GM18861 (cell line): ENCODE data around the gene SPAG16.
"Not testable (repeated sequence)": the region's sequence is repeated elsewhere in the genome, so short reads cannot be mapped to it uniquely, and the experiment has no call there.

Source experiments
- ATAC-seq: cut with Tn5 transposase; IDR thresholded peaks from one replicate; pipeline ENCODE4 v1.9.1; 2021; ENCODE audit not compliant: unreplicated experiment

Gene SPAG16

DNA sequence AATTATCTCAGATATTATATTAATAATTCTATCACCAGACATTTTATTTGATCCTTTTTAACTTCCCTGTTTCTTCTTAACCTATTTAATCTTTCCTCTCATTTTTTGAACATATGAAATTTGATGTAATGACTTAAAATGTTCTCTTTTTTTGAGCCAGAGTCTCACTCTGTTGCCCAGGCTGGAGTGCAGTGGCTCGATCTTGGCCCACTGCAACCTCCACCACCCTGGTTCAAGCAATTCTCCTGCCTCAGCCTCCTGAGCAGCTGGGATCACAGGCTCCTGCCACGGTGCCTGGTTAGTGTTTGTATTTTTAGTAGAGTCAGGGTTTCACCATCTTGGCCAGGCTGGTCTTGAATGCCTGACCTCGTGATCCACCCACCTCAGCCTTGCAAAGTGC lies 404.6 kb downstream of the SPAG16 start:
- ATAC-seq, result not testable (repeated sequence)

DNA sequence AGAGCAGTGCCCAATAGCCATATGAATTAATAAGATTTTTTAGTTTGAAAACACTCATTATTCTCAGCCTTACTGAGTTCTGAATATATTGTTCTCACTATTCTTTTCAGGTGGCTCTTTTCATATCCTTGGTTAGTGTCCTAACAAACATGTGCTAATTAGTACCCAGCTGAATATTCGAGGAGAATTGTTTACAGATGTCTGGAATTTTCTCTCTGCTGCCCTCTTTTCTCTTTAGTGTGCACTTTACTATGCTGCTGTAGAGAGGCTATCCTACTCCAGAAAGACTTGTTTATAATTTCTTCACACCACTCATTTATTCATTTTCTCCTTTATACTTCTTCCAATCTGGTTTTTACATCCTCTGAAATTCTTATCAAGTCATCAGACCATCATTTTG lies 405.3 kb downstream of the SPAG16 start:
- no peak for ATAC-seq

DNA sequence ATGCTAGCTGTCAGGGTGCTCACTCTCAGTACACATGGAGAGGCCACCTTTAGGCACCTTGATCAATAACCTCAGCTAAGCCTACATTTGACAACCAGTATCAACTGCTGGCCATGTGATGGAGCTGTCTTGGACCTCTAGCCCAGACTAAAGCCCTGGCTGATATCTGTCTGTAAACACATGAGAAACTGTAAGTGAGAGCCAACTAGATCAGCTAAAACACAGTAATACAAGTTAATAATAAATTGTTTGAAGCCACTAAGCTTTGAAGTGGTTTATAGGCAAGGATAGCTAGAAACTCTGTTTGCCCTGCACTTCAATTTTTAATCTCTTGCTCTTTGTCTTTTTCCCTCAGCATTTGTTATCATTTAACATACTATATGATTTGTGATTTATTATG lies 407.1 kb downstream of the SPAG16 start:
- ATAC-seq, result peak; percentile 64

DNA sequence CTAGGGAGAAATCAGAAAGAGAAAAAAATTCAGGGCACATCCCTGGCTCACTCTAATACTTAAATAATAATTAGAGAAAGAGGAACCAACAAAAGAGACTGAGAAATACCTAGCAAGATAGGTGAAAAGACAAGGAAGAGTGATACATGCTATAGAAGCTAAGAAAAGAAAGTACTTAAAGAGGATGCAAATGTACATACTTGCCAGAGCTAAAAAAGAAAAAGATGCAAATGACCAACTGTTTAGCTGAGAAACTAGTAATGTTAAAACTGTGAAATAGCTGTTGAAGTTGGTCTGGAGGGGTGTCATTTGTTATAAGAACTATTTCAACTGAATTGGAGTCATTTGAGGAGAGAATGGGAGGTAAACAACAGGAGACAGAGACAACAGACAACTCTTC lies 412.2 kb downstream of the SPAG16 start:
- peak; percentile 51 for ATAC-seq

DNA sequence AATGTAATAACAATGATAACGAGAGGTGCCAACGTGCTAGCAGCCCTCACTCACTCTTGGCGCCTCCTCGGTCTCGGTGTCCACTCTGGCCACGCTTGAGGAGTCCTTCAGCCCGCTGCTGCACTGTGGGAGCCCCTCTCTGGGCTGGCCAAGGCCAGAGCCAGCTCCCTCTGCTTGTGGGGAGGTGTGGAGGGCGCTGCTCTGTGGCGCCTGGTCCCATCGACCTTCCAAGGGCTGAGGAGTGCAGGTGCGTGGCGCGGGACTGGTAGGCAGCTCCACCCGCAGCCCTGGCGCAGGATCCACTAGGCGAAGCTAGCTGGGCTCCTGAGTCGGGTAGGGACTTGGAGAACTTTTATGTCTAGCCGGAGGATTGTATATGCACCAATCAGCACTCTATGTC lies 417.1 kb downstream of the SPAG16 start:
- not testable (repeated sequence) for ATAC-seq

DNA sequence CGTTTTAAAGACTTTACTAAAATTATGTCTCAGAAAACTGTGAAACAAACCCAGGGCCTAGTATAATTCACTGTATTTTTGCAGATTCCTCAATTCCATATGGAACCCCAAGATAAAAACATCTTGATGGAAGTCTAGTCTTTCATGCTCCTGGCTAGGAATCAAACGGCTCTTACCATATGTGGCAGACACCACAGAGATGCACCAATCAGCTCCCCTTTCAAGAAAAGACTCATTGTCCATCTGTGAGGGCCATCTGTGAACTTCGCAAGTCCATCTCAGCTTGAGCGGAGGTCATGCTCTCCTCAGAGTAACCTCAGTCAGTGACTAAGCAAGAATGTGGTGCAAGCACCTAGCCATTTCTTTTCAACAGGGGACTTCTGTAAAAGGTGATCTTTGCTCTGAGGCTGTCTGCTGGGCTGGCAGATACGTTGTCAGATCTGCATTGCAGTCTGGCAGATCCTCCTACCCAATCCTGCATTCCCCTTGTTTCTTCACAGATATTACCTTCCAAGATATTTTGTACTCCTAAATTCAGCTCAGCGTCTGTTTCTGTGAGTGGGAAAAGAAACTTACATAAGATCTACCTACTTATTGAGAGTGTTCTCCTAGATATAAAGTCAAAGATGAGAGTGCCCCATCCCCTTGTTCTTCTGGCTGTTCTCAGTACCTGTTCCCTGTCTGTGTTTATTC lies 419.3 kb downstream of the SPAG16 start:
- no peak for ATAC-seq

DNA sequence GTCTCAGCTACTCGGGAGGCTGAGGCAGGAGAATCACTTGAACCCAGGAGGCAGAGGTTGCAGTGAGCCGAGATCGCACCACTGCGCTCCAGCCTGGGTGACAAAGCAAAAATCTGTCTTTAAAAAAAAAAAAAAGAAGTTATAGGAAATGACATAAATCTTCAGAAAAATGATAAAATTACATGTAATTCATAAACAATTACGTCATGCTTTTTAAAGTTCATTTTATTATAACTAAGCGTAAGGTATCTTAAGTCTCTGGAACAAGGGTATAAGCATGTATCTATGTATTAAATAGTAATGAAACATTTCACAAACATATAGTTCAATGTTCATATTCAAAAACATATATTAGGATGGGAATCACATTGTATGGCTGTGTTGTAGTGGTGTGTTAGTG lies 425.9 kb downstream of the SPAG16 start:
- ATAC-seq, result no peak

DNA sequence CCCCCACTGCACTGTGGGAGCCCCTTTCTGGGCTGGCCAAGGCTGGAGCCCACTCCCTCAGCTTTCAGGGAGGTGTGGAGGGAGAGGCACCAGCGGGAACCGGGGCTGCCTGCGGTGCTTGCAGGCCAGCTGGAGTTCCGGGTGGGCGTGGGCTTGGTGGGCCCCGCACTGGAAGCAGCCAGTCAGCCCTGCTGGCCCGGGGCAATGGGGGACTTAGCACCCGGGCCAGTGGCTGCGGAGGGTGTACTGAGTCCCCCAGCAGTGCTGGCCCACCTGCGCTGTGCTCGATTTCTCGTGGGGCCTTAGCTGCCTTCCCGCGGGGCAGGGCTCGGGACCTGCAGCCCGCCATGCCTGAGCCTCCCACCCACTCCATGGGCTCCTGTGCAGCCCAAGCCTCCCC lies 434.1 kb downstream of the SPAG16 start:
- not testable (repeated sequence) for ATAC-seq

DNA sequence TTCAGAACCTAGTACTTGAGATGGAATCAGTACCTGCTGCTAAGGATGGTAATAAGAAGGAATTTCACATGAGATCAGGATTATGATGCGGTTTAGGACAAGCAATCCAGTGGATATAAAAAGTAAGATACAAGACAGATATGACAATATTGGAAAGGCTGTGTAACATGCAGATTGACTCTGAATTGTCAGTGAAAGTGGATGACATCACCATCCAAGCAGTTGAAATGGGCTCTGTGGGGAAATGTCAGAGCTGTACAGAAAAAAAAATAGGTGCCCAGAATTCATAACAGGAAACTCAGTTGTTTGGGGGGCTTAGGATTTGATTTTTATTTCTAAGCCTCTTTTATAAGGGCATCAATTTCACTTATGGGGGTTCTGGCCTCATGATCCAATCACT lies 438.3 kb downstream of the SPAG16 start:
- no peak for ATAC-seq

DNA sequence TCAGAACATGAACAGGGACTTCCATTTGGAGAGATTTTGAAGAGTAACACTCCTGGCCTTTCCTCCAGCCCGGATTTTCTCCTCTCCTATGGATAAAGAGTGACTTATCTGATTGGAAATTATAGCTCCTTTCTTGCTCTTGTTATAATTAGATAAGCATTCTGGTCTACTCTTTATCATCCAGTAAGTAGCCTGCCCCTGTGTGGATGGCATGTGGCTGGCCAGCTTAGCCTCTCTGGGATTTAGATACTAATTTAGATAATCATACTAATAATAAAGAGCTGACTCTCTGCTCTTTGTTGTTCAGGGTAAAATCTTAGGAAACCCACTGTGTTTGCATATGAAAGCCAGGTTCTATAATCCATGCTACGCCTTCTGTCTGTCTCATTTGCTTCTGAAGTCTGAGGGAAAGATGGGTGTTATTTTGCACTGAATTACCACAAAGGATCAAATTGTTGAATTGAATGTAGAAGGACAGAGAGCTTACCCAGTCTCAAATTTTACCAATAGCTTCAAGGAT lies 438.8 kb downstream of the SPAG16 start:
- ATAC-seq, result no peak

DNA sequence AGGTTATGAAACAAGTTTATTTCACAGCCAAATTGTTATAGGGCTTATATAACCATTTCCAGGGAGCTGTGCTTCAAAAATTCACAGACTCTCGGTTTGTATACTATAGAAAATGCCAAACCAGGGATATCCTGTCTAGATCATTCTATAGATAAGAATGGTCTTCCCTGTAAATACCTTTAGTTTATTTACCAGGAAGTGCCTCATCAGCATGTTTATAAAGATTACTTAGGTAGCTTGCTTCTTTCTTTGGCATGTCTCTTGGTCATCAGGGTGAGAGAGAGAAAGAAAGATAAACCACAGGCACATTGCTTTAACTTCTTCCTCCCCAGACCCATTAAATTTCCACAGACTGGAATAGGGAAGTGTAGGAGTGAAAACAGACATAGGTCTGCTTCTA lies 439.4 kb downstream of the SPAG16 start:
- ATAC-seq, result no peak

DNA sequence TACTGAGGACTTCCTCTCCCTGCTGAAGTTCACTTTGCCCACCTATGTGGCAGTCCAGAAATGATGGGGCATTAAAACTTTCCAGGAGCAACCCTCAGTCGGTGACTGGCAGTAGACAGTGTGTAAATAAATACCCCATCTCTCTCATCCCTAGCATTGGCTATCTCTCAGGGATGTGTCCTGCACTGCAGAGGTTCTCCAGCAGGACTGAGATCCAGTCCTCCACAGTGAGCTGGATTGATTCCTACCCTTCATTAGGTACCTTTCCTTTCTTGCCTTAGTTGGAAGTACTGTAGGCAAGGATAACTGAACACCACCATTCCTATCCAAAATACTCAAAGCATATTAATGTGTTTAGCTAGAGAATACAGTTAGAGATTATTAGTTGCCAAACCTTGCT lies 441.8 kb downstream of the SPAG16 start:
- no peak for ATAC-seq

DNA sequence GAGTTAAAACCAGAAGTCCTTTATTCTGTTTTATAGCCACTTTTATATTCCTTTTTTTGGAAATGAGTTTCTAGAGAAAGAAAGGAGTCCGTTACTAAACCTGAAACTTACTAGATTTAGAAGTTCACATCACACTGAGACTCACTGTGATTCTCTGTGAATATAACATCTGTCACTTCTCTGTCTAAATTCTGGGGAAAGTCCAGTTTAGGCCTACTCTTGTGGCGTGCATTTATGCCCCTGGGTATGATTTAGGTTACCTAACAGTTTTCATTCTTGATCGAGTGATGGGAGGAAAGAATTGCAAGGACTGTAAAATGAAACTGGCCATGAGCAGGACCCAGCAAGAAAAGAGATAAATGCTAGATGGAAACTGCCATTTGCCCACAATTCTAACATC lies 449.6 kb downstream of the SPAG16 start:
- ATAC-seq, result peak; percentile 94

DNA sequence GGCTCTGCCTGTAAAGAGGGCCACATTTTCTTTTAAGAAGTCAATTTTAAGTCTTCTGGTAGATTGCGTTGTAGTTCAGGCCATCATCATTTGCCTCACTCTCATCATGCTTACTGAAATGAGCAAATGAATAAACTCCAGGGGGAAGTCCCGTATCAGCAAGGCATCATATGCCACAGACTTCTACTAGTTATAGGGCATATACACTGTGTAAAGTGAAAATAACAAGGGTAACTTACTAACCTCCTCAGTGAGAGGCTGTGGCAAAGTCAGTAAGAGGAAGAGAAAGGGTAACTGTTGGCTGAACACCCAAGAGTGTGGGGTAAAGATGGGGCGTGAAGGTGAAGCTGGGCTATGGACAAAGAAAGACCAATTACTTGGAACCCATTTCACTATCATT lies 456.2 kb downstream of the SPAG16 start:
- peak; percentile 94 for ATAC-seq

DNA sequence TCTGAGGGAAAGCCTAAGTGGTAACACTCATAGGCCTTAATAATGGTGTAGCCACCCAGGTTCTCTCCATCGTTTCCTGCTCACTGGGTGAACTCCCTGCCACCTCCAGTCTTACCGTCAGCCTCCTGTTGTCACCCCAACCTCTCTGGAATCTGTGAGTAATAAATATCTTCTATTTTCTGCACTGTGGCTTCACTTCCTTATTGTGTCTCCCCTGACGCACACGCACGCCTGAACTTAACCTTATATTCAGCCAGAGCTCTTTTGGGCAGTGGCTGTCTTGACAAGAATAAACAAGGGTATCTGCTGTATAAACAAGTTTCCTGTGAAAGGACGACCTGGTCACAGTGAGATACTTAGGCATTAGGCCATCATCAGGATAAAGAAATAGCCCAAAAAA lies 467.2 kb downstream of the SPAG16 start:
- peak; percentile 92 for ATAC-seq

DNA sequence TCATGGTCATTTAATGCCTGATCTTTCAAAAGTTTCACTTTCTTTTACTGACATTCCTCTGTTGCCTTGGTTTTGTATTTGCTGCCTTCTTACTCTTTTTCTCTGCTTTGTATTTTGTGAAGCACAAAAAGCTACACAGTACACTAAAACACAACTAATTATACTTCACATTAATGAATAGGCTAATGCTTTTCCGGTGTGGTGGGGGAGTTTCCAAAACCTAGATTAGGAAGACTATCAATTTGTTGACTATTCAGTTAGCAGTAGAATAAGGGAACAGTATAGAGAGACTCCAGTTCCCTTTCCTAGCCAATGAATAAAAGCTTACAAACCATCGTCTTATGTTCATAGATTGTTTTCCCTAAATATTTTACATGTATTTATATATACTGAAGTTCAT lies 468.3 kb downstream of the SPAG16 start:
- ATAC-seq, result no peak

DNA sequence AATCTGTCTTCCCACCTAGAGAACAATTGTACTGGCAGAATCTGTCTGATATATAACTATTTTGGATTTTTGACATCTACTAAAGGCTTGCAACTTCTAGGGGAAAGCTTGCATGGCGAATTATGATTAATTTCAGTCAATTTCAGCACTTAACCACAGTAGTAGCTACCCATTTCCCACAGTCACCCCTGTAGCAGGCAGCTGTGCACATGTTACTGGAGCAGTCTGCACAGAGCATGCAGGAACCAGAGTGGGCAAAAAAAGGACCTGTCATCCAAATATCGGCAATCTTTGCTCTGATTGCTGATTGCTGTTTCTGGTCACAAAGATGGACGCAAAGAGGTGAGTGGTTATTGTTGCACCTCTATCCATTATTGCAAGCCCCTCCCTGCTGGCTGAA lies 473.3 kb downstream of the SPAG16 start:
- ATAC-seq, result no peak

DNA sequence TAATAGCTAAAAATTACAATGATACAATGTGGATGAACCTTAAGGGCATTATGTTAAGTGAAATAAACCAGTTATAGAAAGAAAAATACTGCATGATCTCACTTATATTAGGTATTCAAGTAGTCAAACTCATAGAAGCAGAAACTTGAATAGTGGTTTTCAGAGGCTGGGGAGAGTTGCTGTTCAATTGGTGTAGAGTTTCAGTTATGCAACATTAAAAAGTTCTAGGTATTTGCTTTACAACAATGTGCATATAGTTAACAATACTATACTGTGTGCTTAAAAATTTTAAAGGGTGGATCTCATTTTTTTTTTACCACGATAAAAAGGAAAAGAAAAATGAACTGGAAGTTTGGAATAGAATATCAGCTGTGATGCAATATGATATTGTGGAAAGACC lies 479.1 kb downstream of the SPAG16 start:
- ATAC-seq, result no peak

DNA sequence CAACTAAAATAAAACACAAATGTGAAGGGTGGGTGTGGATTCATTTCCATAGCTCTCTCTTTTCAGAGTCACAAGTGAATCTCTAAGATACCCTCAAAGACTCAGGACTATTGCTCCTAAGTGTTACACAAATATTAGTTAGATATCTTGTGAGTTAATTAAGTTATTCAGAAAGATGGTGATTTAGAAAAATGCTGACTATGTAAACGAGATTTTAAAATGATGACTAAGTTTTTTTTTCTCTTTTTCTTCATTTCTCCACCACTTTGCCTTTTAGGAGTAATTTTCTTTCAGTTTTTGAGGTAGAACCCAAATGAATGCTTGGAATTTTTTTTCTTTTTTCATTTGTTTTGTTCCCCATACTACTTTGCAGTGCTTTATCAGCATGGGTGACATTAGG lies 479.7 kb downstream of the SPAG16 start:
- no peak for ATAC-seq

DNA sequence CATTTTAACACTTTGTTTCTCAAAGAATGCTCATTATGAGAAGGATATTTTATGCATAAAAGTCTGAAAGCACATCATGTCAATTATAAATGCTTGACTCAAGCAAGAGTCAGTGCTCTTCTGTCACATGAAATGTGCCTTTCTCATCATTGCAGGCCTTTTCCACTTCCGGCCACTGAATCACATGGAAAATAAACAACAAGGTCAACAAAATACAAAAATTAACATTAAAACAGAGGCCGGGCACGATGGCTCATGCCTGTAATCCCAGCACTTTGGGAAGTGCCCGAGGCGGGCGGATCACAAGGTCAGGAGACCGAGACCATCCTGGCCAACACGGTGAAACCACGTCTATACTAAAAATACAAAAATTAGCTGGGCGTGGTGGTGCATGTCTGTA lies 480.6 kb downstream of the SPAG16 start:
- ATAC-seq, result no peak

DNA sequence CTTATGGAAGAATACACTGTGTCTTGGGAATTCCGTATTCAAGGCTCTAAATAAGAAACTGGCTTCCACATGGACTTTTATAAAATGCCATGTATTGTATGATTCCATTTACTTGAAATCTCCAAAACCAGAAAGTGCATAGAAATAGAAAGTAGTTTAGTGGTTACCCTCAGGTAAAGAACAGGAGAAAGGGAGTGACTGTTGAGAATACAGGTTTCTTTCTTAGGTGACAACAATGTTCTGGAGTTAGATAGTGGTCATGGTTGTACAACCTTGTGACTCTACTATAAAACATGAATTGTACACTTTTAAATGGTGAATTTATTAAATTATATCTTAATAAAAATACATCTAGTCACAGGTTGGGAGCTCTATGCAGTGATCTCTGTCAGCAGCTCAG lies 481.8 kb downstream of the SPAG16 start:
- ATAC-seq, result peak; percentile 26

DNA sequence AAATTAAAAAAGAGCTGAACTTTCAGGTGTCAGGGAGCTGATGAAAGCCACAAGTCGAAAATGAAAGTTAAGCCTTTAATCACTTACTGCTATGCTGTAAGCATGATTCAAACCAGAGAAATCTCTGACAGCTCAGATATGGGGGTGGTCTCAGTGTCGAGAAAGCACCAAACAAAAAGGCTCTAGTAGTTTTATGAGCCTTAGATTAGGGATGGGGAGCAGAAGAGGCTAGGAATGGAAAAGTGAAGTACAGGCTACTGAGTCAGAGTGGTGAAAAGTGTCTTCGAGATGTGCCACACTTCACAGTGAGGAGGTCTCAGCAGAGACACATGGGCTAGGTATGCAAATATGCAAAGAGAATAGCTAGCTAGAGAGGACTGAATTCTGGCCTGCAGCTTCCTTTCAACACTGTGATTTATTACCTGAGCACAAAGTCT lies 482.2 kb downstream of the SPAG16 start:
- peak; percentile 96 for ATAC-seq

DNA sequence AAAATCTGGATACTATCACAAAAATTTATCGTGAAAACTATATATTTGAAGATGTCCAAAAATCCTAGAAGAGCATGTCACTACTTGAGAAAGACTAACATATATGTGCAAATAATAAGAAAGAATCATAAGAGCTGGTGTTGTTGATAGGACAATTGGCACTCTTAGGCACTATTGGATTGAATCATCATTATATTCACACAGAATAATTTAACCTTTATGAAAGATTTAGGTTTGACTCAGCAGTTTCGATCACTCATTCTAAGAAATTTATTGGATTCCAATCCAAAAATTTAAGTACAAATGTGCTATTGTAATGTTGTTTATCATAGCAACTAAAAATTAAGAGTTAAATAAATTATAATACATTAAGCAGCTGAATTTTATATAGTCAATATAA lies 503.6 kb downstream of the SPAG16 start:
- ATAC-seq, result peak; percentile 55
